ENCODE data around the gene SYNC.
"Not testable (repeated sequence)": the region's sequence is repeated elsewhere in the genome, so short reads cannot be mapped to it uniquely, and the experiment has no call there.

Gene SYNC

GRCh38 chr1:32639489-32640075, 63.0 kb downstream of the SYNC start:
- no peak overlapping the region for H3K4me3 ChIP-seq (replicated peaks; ENCODE audit: low read depth, low read length)
- TF ChIP-seq, protein P1, sequence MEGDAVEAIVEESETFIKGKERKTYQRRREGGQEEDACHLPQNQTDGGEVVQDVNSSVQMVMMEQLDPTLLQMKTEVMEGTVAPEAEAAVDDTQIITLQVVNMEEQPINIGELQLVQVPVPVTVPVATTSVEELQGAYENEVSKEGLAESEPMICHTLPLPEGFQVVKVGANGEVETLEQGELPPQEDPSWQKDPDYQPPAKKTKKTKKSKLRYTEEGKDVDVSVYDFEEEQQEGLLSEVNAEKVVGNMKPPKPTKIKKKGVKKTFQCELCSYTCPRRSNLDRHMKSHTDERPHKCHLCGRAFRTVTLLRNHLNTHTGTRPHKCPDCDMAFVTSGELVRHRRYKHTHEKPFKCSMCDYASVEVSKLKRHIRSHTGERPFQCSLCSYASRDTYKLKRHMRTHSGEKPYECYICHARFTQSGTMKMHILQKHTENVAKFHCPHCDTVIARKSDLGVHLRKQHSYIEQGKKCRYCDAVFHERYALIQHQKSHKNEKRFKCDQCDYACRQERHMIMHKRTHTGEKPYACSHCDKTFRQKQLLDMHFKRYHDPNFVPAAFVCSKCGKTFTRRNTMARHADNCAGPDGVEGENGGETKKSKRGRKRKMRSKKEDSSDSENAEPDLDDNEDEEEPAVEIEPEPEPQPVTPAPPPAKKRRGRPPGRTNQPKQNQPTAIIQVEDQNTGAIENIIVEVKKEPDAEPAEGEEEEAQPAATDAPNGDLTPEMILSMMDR (IDR thresholded peaks at IDR 0.05; ENCODE audit: low read depth, low read length, missing control alignments): no peak
- no peak for DNase-seq (ENCODE audit: extremely low read depth, low read depth)

GRCh38 chr1:32636914-32637645, 65.5 kb downstream of the SYNC start:
- TF ChIP-seq, protein P1 (IDR thresholded peaks at IDR 0.05; ENCODE audit: low read depth, low read length, missing control alignments): no peak
- H3K4me3 ChIP-seq (replicated peaks; ENCODE audit: low read depth, low read length): no peak overlapping the region
- DNase-seq (ENCODE audit: extremely low read depth, low read depth): no peak

DNA sequence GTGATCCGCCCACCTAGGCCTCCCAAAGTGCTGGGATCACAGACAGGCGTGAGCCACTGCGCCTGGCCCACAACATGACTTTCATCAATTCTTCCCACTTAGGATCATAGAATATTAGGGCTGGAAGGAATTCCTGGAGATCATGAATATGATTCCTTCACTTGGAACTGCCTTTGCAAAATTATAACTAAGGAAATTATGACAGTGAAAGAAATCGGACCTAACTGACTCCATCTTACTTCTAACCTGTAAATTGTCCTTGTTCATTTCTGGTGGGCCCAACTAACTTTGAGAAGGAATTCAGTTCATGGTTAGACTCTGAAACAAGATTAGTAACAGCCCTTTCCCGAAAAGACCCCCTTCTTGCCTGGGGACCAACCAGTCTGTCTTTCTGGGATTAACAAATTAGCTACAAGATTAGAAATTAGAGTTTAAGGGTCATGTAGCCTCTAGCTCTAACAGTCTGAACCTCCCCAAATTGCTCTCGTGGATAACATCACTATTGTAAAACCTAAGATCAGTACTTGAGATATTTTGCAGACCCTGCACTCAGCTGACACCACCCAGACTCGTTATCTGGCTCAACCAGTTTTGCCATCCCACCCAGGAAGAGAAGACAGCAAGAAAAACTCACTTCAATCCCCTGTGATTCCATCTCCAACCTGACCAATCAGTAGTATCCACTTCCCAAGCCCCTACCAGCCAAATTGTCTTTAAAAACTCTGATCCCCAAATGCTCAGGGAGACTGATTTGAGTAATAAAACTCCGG, 66.9 kb downstream of the SYNC start:
- TF ChIP-seq, protein P1 (IDR thresholded peaks at IDR 0.05; ENCODE audit: low read depth, low read length, missing control alignments): no peak
- no peak overlapping the region for H3K4me3 ChIP-seq (replicated peaks; ENCODE audit: low read depth, low read length)
- no peak for DNase-seq (ENCODE audit: extremely low read depth, low read depth)

DNA sequence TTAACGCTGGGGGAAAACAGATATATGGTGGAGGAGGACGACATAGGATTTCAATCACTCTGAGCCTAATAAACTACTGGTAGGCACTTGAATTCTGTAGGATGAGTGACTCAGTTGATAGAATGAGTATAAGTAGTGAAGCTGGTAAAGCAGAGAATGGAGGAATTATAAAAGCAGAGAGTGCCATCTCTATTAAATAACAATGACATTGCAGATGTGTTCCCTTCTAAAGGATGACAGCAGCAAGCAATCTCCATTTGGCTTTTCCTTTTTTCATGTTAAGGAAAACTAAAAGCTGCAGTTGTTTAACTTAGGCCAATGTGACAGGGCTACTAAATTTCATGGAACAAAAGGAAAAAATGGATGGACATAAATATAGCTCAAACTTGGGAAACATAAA, 69.7 kb downstream of the SYNC start:
- DNase-seq (ENCODE audit: extremely low read depth, low read depth): no peak
- H3K4me3 ChIP-seq (replicated peaks; ENCODE audit: low read depth, low read length): no peak overlapping the region
- TF ChIP-seq, protein P1 (IDR thresholded peaks at IDR 0.05; ENCODE audit: low read depth, low read length, missing control alignments): no peak

- not testable (repeated sequence) for DNase-seq (ENCODE audit: extremely low read depth, low read depth); H3K4me3 ChIP-seq (replicated peaks; ENCODE audit: low read depth, low read length)
These were observed 72.4 kb downstream of the SYNC start for GRCh38 chr1:32630173-32630572.
